ENCODE results near the gene WDR7. TPM values are rescaled to one million over a fixed set of nuclear protein-coding genes. Genes with fewer than 3 reads are reported as not detected.

Gene WDR7
- total and polyA plus RNA-seq, 9 of the 15 experiments (the other 6 are each of a cell fraction or from before 2014, with no cell fraction given): 1.4 to 9.4 (median 5.3) TPM

- TF ChIP-seq EP300 (IDR thresholded peaks at IDR 0.05; ENCODE audit: low read length): peak; percentile 68
- no peak for TF ChIP-seq BRD9 (IDR thresholded peaks at IDR 0.05; ENCODE audit: low read depth, partially characterized antibody)
- TF ChIP-seq ZNF175 (CRISPR knock-in tag; IDR thresholded peaks at IDR 0.05; ENCODE audit: low read depth): no peak
- no peak for TF ChIP-seq ZNF239 (CRISPR knock-in tag; IDR thresholded peaks at IDR 0.05)
- peak; percentile 73 for TF ChIP-seq CBFA2T3 (IDR thresholded peaks at IDR 0.05)
- TF ChIP-seq HMGXB4 (CRISPR knock-in tag; IDR thresholded peaks at IDR 0.05): no peak
- no peak for TF ChIP-seq HDAC8 (tag; IDR thresholded peaks at IDR 0.05)
- no peak for TF ChIP-seq ZNF778 (CRISPR knock-in tag; IDR thresholded peaks at IDR 0.05)
- TF ChIP-seq, protein P1, sequence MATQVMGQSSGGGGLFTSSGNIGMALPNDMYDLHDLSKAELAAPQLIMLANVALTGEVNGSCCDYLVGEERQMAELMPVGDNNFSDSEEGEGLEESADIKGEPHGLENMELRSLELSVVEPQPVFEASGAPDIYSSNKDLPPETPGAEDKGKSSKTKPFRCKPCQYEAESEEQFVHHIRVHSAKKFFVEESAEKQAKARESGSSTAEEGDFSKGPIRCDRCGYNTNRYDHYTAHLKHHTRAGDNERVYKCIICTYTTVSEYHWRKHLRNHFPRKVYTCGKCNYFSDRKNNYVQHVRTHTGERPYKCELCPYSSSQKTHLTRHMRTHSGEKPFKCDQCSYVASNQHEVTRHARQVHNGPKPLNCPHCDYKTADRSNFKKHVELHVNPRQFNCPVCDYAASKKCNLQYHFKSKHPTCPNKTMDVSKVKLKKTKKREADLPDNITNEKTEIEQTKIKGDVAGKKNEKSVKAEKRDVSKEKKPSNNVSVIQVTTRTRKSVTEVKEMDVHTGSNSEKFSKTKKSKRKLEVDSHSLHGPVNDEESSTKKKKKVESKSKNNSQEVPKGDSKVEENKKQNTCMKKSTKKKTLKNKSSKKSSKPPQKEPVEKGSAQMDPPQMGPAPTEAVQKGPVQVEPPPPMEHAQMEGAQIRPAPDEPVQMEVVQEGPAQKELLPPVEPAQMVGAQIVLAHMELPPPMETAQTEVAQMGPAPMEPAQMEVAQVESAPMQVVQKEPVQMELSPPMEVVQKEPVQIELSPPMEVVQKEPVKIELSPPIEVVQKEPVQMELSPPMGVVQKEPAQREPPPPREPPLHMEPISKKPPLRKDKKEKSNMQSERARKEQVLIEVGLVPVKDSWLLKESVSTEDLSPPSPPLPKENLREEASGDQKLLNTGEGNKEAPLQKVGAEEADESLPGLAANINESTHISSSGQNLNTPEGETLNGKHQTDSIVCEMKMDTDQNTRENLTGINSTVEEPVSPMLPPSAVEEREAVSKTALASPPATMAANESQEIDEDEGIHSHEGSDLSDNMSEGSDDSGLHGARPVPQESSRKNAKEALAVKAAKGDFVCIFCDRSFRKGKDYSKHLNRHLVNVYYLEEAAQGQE (IDR thresholded peaks at IDR 0.05; ENCODE audit: borderline replicate concordance): no peak
- TF ChIP-seq, protein P1 (CRISPR knock-in tag; IDR thresholded peaks at IDR 0.05; ENCODE audit: low read depth): no peak
- TF ChIP-seq HIVEP1 (CRISPR knock-in tag; IDR thresholded peaks at IDR 0.05): no peak
- peak; percentile 58; the same call in 1 of the 2 replicates for TF ChIP-seq NCOR1 (IDR thresholded peaks at IDR 0.05)
- peak; percentile 19 for TF ChIP-seq MEIS2 (IDR thresholded peaks at IDR 0.05; ENCODE audit: partially characterized antibody)
- TF ChIP-seq TARDBP (IDR thresholded peaks at IDR 0.05): no peak
- no peak for TF ChIP-seq ZNF143 (CRISPR knock-in tag; IDR thresholded peaks at IDR 0.05)
- no peak for TF ChIP-seq RHOXF2B (CRISPR knock-in tag; conservative IDR thresholded peaks at IDR 0.05)
- TF ChIP-seq BRF1 (IDR thresholded peaks at IDR 0.05; ENCODE audit: borderline replicate concordance, extremely low read depth, insufficient read length): no peak
- TF ChIP-seq, protein P2, sequence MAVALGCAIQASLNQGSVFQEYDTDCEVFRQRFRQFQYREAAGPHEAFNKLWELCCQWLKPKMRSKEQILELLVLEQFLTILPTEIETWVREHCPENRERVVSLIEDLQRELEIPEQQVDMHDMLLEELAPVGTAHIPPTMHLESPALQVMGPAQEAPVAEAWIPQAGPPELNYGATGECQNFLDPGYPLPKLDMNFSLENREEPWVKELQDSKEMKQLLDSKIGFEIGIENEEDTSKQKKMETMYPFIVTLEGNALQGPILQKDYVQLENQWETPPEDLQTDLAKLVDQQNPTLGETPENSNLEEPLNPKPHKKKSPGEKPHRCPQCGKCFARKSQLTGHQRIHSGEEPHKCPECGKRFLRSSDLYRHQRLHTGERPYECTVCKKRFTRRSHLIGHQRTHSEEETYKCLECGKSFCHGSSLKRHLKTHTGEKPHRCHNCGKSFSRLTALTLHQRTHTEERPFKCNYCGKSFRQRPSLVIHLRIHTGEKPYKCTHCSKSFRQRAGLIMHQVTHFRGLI (CRISPR knock-in tag; IDR thresholded peaks at IDR 0.05): no peak
Measured at GRCh38 chr18:56632070-56633022, 18.8 kb upstream of the WDR7 start (continued).

Data from K562 (cell line).